M059J (cell line): ENCODE results near the gene SCGB3A1. TPM values are rescaled to one million over a fixed set of nuclear protein-coding genes. Genes with fewer than 3 reads are reported as not detected.
A peak's percentile ranks its signal among the peaks of the same experiment; 100 is the strongest.

ENCODE experiments used
- DNase-seq: peaks from one replicate; pipeline ENCODE4 v3.0.0-alpha.2; 2012; ENCODE audit warnings: low read depth
- total RNA-seq: library from RNA; depleted of rRNA; stranded (reverse); fragments of >200 nt; shearing (Covaris generic); gene quantifications from 2 replicates; pipeline ENCODE4 v1.2.3, GENCODE V29; 2014

Gene SCGB3A1
- total RNA-seq, 1 experiment from 2014 or later = not detected

DNA sequence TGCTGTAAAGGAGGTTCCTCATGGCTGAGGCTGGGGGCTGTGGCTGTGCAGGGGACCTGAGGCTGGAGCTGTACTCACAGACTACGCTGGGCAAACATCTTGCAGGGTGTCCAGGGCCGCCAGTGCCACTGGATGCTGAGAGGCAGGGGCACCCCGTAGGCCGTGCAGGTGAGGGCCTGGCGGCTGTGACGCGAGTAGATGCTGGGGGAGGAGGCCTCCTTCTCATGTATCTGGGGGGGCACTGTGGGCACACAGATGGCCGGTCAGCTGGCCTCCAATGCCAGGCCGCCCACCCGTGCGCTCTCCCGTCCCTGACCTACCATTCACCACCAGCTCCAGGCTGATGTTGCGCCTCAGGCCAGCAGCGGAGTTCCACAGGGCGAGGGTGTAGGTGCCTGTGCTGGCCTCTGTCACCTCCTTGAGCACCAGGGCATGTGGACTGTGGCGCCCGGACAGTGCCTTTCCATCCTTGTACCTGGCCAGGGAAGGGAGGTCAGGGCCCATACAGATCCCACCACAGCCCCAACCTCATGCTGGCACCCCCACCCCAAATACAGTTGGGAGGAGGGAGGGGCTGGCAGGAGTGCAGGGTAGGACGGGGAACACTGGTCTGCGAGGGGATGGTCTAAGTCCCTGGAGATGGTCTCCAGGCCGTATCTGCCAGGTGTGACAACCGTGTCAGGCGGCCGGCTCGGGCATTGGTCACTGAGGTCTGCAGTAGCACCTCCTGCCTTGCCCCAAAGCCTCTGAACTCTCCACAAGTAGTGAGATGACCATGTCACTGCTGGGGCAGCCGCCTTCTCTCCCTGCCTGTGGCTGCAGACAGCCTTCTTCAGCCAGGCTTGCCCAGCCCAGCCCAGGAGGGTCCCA lies 34.7 kb upstream of the SCGB3A1 start:
- DNase-seq = no peak

DNA sequence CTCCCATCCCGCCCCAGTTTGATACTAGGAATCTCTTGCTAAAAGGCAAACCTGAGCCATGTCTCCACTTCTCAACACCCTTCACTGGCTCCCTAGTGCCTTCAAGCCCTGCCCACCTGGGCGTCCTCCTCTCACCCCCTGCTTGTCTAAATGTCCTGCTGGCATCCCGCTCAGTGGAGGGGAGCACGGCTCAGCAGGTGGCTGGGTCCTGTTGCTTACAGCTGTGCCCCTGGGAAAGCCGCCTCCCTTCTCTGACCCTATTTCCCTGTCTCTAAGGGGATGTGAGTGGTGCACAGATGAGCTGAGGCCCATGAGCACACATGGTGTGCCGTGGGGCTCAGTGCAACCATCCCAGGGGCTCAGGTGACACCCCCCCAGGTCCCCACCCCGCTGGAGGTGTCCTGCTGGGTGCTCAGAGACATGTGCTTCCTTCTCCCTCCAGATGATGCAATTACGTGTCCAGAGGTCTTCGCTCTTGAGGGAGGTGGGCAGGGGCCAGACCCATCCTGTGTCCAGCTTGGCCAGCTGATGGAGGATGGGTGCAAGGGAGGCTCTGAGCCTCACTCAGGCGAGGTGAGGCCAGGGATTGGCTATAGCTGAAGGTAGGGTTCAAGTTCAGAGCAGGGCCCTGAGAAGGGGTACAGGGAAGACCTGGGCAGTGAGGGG lies 34.0 kb upstream of the SCGB3A1 start:
- DNase-seq = no peak

DNA sequence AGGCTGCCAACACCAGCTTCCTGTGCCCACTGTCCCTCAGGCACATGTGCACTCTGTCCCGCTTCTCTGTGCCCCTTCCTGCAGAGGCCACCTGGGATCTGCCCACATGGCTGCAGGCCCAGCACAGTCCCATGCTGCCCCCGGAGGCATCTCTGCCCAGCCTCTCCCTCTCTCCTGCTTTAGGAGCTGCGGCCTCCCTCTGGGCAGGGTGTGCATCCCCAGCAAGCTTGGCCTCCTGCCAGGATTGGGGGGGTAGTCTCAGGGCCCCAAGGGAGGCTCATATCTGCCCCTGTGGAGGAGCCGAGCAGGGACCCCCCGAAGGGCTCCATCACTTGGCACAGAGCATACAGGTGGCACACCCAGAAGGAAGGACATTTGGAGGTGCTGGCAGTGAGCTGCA lies 33.3 kb upstream of the SCGB3A1 start:
- DNase-seq = no peak

GRCh38 chr5:180623844-180624243 lies 32.5 kb upstream of the SCGB3A1 start:
- no peak for DNase-seq

DNA sequence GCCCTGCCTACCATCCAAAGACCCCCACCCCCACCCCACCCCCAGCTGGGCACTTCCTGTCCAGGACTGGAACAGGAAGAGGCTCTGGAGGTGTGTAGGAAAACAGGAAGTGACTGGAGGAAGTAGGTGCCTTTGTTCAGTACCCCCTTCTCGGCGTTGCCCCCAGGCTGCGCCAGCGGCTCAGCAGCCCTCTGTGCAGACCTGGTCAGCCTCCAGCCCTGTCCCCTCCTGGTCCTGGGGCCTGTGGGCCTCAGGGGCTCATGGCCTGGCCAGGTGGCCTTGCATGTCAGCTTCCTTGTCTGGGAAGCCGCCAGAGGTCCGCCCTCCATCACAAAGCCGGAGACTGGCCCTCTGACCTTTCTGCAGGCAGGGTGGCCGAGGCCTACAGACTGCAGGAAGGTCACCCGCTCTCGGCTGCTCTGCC lies 32.1 kb upstream of the SCGB3A1 start:
- no peak for DNase-seq

- no peak for DNase-seq
Observed at GRCh38 chr5:180622910-180623309, 31.6 kb upstream of the SCGB3A1 start.

GRCh38 chr5:180621311-180621710 lies 30.0 kb upstream of the SCGB3A1 start:
- DNase-seq = no peak

- DNase-seq = no peak
Observed at GRCh38 chr5:180620014-180620413, 28.7 kb upstream of the SCGB3A1 start.

GRCh38 chr5:180619563-180619915 lies 28.2 kb upstream of the SCGB3A1 start:
- DNase-seq = no peak

DNA sequence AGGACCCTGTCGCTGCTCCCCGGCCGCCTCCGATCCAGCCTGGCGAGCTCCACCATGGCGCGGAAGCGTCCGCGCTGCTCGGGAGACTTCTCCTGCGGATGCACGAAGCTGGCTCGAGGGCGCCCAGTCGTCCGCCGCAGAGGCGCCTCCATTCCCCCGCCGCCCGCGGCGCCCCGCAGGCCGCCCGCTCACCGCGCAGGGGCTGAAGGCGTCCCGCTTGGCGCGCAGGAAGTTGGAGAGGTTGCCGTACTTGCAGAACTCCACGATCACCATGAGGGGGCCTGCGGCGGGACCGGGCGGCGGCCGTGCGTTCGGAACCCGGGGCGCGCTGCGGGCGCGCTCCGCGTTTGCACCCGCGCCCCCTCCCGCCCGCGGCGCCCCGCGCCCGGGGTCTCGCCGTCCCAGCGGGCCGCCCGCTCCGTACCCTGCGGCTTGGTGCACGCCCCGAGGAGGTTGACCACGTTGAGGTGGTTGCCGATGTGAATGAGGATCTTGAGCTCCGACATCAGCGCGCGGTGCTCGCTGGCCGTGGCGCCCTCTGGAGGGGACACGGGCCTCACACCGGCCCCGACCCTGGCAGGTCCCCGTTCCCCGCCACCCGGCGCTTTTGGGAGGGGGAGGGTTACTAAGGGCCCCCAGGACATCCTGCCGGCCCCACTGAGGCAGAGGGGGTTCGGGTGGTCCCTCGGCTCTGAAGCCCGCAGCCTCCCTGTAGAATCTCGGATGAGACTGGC lies 27.7 kb upstream of the SCGB3A1 start:
- no peak for DNase-seq

DNA sequence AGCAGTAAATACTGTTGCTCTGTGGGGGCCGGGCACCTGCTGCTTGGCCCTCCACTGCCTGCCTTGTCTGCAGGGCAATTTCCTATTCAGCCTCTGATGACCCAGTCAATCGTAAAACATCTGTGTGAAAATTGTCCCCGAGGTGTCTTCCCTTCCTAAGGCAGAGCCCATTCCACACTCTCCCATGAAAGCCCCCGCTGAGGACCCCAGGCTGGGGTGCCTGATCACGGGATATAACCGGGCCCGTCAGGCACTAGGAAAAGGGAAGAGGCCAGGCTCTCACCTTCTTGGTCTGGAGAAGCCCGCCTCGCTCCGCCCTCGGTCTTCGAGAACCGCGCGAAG lies 27.2 kb upstream of the SCGB3A1 start:
- DNase-seq = no peak

DNA sequence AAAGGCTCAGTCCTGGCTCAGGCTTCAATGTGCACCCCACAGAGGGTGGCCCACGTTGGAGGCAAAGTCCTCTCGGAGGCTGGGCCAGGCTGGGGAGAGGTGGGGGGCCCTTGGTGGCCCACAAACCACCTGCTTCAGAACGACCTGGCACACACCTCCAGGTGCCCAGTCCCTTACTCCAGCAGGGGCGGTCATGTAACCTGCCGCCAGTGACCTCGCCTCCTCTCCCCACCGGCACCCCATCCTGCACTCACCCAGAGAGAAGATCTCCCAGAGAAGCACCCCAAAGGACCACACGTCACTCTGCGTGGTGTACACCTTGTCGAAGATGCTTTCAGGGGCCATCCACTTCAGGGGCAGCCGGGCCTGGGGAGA lies 22.5 kb upstream of the SCGB3A1 start:
- DNase-seq = no peak

DNA sequence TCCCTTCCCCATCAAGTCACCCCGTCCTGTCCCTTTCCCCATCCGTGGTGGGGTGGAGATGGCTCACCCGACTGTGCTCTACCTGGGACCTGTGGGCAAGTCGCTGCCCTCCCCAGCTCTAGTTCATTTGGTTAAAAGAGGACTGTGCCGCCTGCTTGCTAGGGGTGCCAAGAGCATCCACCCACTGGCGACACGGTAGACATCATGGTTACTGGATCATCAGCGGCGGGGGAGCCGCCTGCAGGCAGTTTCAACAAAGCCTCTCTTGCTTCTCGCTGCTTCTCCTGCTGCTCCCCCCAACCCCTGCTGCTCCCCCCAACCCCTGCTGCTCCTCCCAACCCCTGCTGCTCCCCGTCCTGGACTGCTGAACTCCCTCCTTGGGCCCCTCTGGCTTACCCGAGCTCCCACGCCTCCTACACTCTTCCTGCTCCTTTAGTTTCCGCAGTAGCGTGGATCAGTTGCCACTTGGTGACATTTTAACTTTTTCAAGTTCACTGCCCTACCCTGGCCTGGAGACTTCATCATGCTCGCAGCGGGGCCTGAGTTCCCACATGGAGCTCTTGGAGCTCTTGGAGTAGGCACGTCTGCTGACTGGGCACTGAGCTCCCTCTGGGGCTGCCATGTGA lies 22.0 kb upstream of the SCGB3A1 start:
- DNase-seq = no peak

DNA sequence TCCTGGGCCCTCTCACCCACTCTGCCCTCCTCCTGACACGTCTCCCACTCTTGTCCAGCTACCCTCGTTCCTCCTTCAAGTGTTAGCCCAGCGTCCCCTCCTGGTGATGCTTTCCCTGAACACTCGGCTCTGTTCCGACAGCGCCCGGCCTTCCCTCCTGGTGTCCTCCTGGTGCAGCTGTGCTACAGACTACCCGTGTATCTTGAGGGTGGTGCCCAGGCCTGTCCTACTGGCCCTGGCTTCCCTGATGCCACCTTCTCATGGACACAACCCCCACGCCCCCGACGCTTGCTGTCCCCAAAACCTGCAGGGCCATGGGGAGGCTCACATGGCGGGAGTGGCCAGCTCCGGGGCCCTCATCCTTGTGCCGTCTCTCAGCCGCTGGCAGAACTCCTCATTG lies 21.4 kb upstream of the SCGB3A1 start:
- no peak for DNase-seq

DNA sequence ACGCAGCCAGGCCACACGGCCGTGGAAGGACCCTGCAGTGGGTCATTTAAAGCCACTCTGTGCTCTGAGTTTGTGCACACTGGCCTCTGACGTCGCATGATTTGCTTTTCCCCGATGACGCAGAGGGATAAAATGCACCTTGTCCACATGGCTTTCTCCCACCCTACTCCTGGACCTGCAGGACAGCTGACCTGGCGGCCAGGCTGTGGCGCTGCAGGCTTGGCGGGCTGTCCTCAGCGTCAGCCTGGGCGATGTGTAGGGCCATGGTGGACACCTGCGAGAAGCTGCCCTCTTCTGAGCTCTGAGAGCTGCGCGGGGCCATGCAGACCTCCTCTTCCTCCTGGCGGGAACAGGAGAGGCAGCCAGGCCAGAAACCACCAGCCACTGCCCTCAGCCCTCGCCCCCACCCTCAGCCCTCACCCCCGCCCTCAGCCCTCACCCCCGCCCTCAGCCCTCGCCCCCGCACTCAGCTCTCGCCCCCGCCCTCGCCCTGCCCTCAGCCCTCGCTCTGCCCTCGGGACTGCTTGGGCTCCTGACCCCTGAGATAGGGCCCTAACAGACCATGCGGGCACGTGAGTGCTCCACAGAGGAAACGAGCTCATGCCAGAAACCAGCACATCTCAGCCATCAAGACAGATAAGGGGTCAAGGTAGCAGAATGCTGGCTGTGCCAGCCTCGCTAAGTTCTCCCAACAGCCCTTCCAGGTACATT lies 20.0 kb upstream of the SCGB3A1 start:
- peak; percentile 13 for DNase-seq

DNA sequence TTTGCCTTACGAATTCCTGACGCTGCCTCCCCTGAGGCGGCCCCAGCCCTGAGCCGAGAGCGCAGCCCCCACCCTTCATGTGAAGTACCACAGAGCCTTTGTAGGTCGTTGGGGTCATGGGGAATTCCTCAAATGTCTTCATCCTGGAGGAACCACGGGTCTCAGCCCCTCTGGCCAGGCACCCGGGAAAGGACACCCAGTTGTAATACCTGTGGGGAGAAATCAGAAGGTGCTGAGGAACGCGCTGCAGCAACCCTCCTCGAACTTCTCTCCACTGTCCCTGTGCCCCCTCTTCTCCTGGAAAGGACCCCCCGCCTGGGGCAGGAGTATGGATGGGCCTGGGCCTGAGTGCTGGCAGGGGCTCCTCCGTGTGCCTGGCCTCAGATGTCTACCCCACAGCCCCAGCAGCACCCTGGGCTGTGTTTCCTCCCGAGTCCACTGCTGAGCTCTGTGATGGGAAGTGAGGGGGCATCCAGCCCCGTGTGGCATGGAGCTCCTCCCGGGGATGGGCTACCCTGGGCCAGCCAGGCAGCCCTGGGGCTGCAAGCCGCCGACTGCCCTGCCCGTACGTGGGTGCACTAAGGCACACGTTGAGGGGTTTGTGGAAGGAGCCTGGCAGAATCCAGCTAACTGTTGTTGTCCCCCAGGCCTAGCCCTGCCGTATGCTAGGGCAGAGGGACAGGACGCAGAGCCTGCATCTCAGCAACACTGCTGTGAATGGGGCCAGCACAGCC lies 18.7 kb upstream of the SCGB3A1 start:
- DNase-seq = no peak

DNA sequence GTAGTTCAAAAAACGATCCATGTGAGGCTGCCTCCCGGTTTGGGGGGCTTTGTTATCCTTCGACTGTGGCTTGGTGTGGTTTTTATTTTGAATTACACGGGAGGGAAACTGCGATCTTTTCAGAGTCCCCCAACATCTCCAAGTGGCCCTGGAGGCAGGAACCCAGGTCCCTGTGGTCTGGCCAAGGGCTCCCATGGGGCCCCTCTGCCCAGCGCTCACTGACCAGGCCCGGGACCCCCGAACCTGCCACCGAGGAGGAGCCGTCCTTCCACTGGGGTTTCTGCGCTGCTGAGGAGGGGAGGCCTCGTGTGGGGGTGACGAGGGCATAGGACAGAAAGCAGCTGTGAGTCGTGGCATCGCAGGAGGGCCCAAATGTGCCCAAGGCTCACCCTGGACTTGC lies 18.1 kb upstream of the SCGB3A1 start:
- no peak for DNase-seq

DNA sequence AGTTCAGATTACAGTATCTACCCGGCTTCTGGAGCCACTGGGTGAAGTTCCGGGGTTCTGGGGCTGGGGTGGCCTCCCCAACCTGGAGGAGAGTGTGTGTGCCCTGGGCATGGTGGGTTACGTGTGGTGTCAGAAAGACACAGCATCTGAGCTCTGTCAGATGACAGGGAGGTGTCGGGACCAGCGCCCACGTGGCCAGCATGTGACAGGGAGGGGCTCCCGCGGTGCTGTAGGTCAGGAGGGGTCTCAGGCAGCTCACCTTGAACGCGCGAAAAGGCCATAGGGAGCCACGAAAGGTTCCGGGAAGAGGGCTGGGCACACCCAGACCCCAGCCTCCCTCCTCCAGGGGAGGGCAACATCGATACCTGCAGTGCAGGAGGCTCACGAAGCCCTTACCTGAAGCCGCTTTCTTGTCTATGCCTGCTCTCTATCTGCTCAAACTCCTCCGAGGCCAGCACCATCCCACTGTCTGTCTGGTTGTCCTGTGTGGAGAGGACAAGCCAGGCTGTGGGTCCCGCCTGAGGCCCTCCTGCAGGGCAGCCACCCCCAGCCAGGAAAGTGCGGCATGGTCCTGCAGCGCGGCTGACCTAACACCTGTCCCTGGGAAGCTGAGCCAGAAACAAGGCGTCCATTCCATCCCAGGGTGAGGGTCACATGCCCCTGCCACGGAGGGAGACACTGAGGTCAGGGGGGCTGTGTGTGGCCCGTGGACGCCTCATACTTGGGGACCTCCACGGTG lies 17.4 kb upstream of the SCGB3A1 start:
- DNase-seq = no peak

DNA sequence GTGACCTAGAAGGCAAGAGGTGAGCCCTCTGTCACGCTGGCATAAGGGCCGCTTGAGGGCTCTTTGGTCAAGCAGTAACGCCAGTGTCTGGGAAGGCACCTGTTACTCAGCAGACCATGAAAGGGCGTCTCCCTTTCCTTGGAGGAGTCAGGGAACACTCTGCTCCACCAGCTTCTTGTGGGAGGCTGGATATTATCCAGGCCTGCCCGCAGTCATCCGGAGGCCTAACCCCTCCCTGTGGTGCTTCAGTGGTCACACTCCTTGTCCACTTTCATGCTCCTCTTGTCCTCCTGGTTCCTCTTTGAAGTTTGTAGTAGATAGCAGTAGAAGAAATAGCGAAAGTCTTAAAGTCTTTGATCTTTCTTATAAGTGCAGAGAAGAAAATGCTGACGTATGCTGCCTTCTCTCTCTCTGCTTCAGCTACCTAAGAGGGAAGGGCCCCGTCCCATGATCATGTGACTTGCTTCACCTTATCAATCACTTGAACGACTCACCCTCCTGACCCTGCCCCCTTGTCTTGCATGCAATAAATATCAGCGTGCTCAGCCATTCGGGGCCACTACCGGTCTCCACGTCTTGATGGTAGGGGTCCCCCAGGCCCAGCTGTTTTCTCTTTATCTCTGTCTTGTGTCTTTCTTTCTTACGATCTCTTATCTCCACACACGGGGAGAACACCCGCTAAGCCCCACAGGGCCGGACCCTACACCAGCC lies 16.7 kb upstream of the SCGB3A1 start:
- no peak for DNase-seq
